ENCODE data around the gene MAST4. TPM values are rescaled to one million over a fixed set of nuclear protein-coding genes. Genes with fewer than 3 reads are reported as not detected.

The MAST4 gene
- polyA plus RNA-seq, 1 experiment = 4.0 TPM

DNA sequence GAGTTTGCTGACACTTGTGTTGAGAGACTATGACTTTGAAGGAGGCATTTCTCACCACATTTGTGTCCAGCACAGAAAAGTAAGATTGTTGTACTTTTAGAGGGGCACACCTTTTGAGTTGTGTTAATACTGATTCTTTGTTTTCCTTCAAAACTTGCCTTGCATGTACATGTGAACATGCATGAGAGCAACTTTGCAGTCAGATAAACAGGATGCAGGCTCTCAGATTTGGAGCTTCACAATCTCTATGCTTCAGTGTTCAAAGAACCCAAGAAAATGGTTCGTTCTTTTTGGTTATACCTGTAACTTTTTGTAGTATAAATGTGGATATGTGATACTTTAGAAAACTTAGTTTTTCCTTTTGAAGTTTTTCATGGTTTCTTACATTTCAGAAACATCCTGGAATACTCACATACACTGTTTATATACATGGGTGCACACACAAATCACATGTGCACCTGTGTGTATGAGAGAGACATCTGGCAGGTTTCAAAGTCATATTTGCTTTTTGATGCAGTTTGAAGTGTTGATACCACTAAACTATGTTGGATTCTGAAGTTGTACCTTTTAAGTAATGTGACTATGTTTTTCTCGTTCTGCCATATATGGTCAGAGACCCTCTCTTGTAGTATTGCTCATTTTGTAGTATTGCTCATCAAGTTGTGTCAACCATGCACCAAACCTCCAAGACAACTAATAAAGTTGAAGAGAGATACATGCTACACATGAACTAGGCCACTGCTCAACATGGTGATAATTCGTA, 409.7 kb downstream of the MAST4 start:
- CTCF ChIA-PET = interaction anchor here (1.0 kb wide), 1 partner anchor 12 kb away, joined by 4 read pairs; no protein-coding TSS in a partner anchor
- TF ChIP-seq CTCF (IDR thresholded peaks at IDR 0.05; ENCODE audit: insufficient read depth, low read depth, low read length) = no peak
- POLR2A ChIA-PET = no interaction called here

DNA sequence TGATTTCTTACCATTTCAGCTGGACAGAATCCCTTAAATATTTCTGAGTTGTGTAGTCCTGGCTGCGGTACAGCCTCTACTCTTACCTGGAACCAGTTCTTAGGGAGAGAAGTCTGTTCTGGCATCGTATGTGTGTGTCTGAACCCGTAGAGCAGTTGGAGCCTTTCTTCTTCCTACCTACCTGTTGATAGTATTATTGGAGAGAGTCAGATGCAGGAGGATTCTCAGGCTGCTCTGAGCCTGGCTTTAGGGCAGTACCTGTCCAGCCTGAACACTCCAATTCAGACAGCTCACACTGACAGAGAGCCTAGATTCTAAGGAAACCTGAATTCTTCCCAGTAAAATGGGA, 410.3 kb downstream of the MAST4 start:
- Histone ChIP-seq H3K36me3 (ENCODE audit: control insufficient read depth, insufficient read depth, low read length) (no peaks in the 10 kb centered on the region), H3K27me3 (ENCODE audit: control insufficient read depth, insufficient read depth, low read length) (no peaks in the 10 kb centered on the region; the same call in none of the 2 replicates), H3K4me3 (ENCODE audit: low read depth, low read length) (no peak overlapping the region)
- CTCF ChIA-PET = no interaction called here
- POLR2A ChIA-PET = no interaction called here
- DNase-seq (ENCODE audit: low read depth) = no peak
- TF ChIP-seq CTCF (IDR thresholded peaks at IDR 0.05; ENCODE audit: insufficient read depth, low read depth, low read length) = no peak

More for the DNA sequence above, 409.7 kb downstream of the MAST4 start:
- Histone ChIP-seq H3K4me3 (ENCODE audit: low read depth, low read length) (no peak overlapping the region), H3K27me3 (ENCODE audit: control insufficient read depth, insufficient read depth, low read length) (no peaks in the 10 kb centered on the region; the same call in none of the 2 replicates), H3K36me3 (ENCODE audit: control insufficient read depth, insufficient read depth, low read length) (no peaks in the 10 kb centered on the region)
- no peak for DNase-seq (ENCODE audit: low read depth)

- POLR2A ChIA-PET = no interaction called here
Observed at GRCh38 chr5:67009028-67009427, 412.8 kb downstream of the MAST4 start.

DNA sequence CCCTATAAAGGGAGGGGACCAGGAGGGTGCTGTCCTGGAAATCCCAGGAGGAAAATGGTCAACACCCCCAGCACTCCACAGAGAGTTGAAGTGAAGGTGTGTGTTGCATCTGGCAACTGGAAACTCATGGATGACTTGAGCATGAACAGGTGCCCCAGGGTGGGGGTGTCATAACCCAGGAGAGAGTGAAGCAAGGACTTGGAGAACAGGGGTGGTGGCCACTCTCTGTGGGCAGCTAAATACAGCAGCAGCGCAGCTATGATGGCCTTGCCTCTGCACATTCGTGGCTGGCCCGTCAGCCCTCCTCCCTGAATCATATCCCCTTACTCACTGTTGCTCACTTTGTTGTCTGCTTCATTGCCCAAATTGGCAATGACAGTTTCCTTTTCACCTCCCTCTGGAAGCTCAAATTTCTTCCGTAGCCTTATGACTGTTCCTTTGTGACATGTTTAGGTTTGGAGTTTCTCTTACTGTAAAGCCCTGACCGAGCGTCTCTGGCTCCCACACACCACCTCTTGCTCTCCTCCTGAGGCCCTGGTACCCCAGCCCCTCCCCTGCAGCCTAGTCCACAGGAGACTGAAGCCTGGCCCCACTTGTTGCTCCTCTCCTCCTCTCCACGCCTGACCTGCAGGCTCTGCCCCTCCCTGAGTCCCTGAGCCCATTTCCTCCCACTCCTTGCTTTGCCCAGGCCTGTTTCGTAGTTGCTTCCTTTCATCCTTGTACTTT, 414.7 kb downstream of the MAST4 start:
- ChIA-PET POLR2A (no interaction called here), CTCF (interaction anchor here (2.7 kb wide), 1 partner anchor 12 kb away, joined by 8 read pairs; no protein-coding TSS in a partner anchor)
- no peaks in the 10 kb centered on the region; the same call in none of the 2 replicates for H3K27me3 ChIP-seq (ENCODE audit: control insufficient read depth, insufficient read depth, low read length)
- TF ChIP-seq CTCF (IDR thresholded peaks at IDR 0.05; ENCODE audit: insufficient read depth, low read depth, low read length) = no peak
- DNase-seq (ENCODE audit: low read depth) = no peak
- no peak overlapping the region for H3K4me3 ChIP-seq (ENCODE audit: low read depth, low read length)
- no peaks in the 10 kb centered on the region for H3K36me3 ChIP-seq (ENCODE audit: control insufficient read depth, insufficient read depth, low read length)

More at GRCh38 chr5:67009028-67009427, 412.8 kb downstream of the MAST4 start:
- Histone ChIP-seq H3K4me3 (ENCODE audit: low read depth, low read length) (no peak overlapping the region), H3K27me3 (ENCODE audit: control insufficient read depth, insufficient read depth, low read length) (no peaks in the 10 kb centered on the region; the same call in none of the 2 replicates), H3K36me3 (ENCODE audit: control insufficient read depth, insufficient read depth, low read length) (no peaks in the 10 kb centered on the region)
- DNase-seq (ENCODE audit: low read depth) = no peak
- TF ChIP-seq CTCF (IDR thresholded peaks at IDR 0.05; ENCODE audit: insufficient read depth, low read depth, low read length) = no peak
- CTCF ChIA-PET = no interaction called here

DNA sequence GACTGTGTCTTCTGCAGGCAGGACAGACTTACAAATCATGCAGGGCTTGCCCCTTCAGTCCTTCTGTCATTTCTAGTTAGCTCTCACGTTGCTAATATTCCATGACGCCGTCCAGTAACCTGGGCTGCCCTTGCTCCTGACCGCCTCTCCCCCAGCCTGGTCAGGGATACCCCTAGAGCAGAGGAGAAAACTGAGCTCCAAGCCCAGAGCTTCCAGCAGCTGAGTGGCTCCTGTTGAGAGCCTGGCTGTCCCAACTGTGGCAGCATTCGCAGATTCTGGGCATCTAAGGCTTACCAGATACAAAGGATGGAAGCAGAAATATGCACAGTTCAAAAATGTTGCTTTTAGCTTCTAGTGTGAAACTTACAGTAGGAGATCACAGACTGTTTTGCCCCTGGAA, 415.2 kb downstream of the MAST4 start:
- no peak overlapping the region for H3K4me3 ChIP-seq (ENCODE audit: low read depth, low read length)
- H3K36me3 ChIP-seq (ENCODE audit: control insufficient read depth, insufficient read depth, low read length) = no peaks in the 10 kb centered on the region
- TF ChIP-seq CTCF (IDR thresholded peaks at IDR 0.05; ENCODE audit: insufficient read depth, low read depth, low read length) = no peak
- no peaks in the 10 kb centered on the region; the same call in none of the 2 replicates for H3K27me3 ChIP-seq (ENCODE audit: control insufficient read depth, insufficient read depth, low read length)
- POLR2A ChIA-PET = no interaction called here
- DNase-seq (ENCODE audit: low read depth) = no peak
- CTCF ChIA-PET = interaction anchor here (2.7 kb wide), 1 partner anchor 11 kb away, joined by 8 read pairs; no protein-coding TSS in a partner anchor

Data from BJ (cell line).